Measurements from ENCODE around the gene ADRA2A. TPM values are rescaled to one million over a fixed set of nuclear protein-coding genes. Genes with fewer than 3 reads are reported as not detected.

Gene ADRA2A
- total RNA-seq (2021) (1.7 to 2.1 TPM (median 1.7 TPM) in 3 replicates), Bru-seq, nascent RNA (percentile 29 among the genes with signal in this experiment)
- long read RNA-seq, experiment 1, transcript ADRA2A-201 (1 exons, 3,745 nt): major isoform, 5 of 5 reads
- long read RNA-seq, experiment 1, partial matches to known transcripts: 0 of 5 reads
- long read RNA-seq, experiment 1, other reads (novel, unspliced or antisense): 0 of 5 reads
- long read RNA-seq, experiment 2, transcript ADRA2A-201 (1 exons, 3,745 nt): major isoform, 8 of 8 reads
- long read RNA-seq, experiment 2, partial matches to known transcripts: 0 of 8 reads
- long read RNA-seq, experiment 2, other reads (novel, unspliced or antisense): 0 of 8 reads
- long read RNA-seq, experiment 3: 0 reads

- Mint-ChIP-seq H3K36me3 (no peaks in the 10 kb centered on the region), H3K4me1 (peaks cover 10% of the 10 kb centered on the region), H3K27me3 (ENCODE audit: low read depth) (peaks cover 59% of the 10 kb centered on the region), H3K4me3 (peak within 1 kb of the TSS; percentile 72), H3K27ac (no peak within 1 kb of the TSS), H3K9me3 (no peaks in the 10 kb centered on the region)
- peak; percentile 50 for ATAC-seq
- ChIA-PET CTCF (interaction anchor here (0.6 to 3.9 kb wide), 44 partner anchors 16 to 1060 kb away, joined by 3 to 43 read pairs (median 5); partner anchors contain the start of genes BBIP1 and SHOC2), POLR2A (interaction anchor here (0.6 to 2.0 kb wide), 3 partner anchors 158 to 921 kb away, joined by 4 to 7 read pairs (median 7); partner anchors contain the start of genes BBIP1 and SHOC2)
- peak; percentile 73 for DNase-seq (ENCODE audit: low spot score)
- TF ChIP-seq ZNF121 (CRISPR knock-in tag; IDR thresholded peaks at IDR 0.05): no peak
- no peak for TF ChIP-seq TEAD1 (CRISPR knock-in tag; IDR thresholded peaks at IDR 0.05)
- no peak for TF ChIP-seq E2F4 (CRISPR knock-in tag; IDR thresholded peaks at IDR 0.05; ENCODE audit: borderline replicate concordance, low read depth)
- no peak for TF ChIP-seq EMX1 (CRISPR knock-in tag; IDR thresholded peaks at IDR 0.05)
- TF ChIP-seq FOXP1 (CRISPR knock-in tag; IDR thresholded peaks at IDR 0.05; ENCODE audit: borderline replicate concordance): peak; percentile 51; the same call in 1 of the 2 replicates
- TF ChIP-seq HMGXB4 (CRISPR knock-in tag; IDR thresholded peaks at IDR 0.05): 0 out of 2 replicates have a peak, but pooled peaks have one; percentile 11
- TF ChIP-seq E2F1 (CRISPR knock-in tag; IDR thresholded peaks at IDR 0.05): no peak
- 0 out of 2 replicates have a peak, but pooled peaks have one; percentile 2 for TF ChIP-seq SP1 (CRISPR knock-in tag; conservative IDR thresholded peaks at IDR 0.05)
- no peak for TF ChIP-seq STAT6 (CRISPR knock-in tag; conservative IDR thresholded peaks at IDR 0.05; ENCODE audit: low read depth)
- TF ChIP-seq ZBTB21 (CRISPR knock-in tag; IDR thresholded peaks at IDR 0.05; ENCODE audit: borderline replicate concordance): no peak
- 0 out of 2 replicates have a peak, but pooled peaks have one; percentile 37 for TF ChIP-seq MYBL2 (CRISPR knock-in tag; IDR thresholded peaks at IDR 0.05)
- peak; percentile 27; the same call in 1 of the 2 replicates for TF ChIP-seq USF1 (CRISPR knock-in tag; IDR thresholded peaks at IDR 0.05)
- no peak for TF ChIP-seq TP53 (CRISPR knock-in tag; IDR thresholded peaks at IDR 0.05)
- no peak for TF ChIP-seq RORB (CRISPR knock-in tag; IDR thresholded peaks at IDR 0.05)
- no peak for TF ChIP-seq PREB (CRISPR knock-in tag; IDR thresholded peaks at IDR 0.05; ENCODE audit: borderline replicate concordance)
- TF ChIP-seq FOXP4 (CRISPR knock-in tag; IDR thresholded peaks at IDR 0.05): peak; percentile 58; the same call in 1 of the 2 replicates
- no peak for TF ChIP-seq GABPB1 (CRISPR knock-in tag; IDR thresholded peaks at IDR 0.05)
- peak; percentile 53 for TF ChIP-seq ZNF423 (CRISPR knock-in tag; IDR thresholded peaks at IDR 0.05)
- TF ChIP-seq KAT7 (CRISPR knock-in tag; IDR thresholded peaks at IDR 0.05; ENCODE audit: borderline replicate concordance): 0 out of 2 replicates have a peak, but pooled peaks have one; percentile 39
- no peak for TF ChIP-seq FOXK1 (CRISPR knock-in tag; IDR thresholded peaks at IDR 0.05)
- peak; percentile 83 for TF ChIP-seq ETV6 (CRISPR knock-in tag; IDR thresholded peaks at IDR 0.05)
- TF ChIP-seq NFYB (CRISPR knock-in tag; conservative IDR thresholded peaks at IDR 0.05; ENCODE audit: low read depth): no peak
- TF ChIP-seq JUN (CRISPR knock-in tag; IDR thresholded peaks at IDR 0.05): no peak; the same call in 1 of the 2 replicates
Measured at GRCh38 chr10:111076682-111077478, at the start of gene ADRA2A. Gene ADRA2A, plus strand, starts transcription at chr10:111077029. Its CDS starts 968 bp downstream, at chr10:111077997.
